Activated T-helper 1 cell treated with anti-CD3 and anti-CD28 coated beads, Interleukin-2, amount 50 U/mL, for 16 hours (primary cell): ENCODE results near the gene NUAK1.

ENCODE experiments used
- DNase-seq, 2 donors: peaks; one replicate each; pipeline ENCODE4 v3.0.0-alpha.2; 2020; ENCODE audit warnings: low read depth in 1 of 2, low spot score in 1 of 2

NUAK1 gene

GRCh38 chr12:106131676-106132075, 7.1 kb downstream of the NUAK1 start:
- no peak for DNase-seq

- DNase-seq: no peak
Measured at GRCh38 chr12:106130474-106131113, 8.2 kb downstream of the NUAK1 start.

DNA sequence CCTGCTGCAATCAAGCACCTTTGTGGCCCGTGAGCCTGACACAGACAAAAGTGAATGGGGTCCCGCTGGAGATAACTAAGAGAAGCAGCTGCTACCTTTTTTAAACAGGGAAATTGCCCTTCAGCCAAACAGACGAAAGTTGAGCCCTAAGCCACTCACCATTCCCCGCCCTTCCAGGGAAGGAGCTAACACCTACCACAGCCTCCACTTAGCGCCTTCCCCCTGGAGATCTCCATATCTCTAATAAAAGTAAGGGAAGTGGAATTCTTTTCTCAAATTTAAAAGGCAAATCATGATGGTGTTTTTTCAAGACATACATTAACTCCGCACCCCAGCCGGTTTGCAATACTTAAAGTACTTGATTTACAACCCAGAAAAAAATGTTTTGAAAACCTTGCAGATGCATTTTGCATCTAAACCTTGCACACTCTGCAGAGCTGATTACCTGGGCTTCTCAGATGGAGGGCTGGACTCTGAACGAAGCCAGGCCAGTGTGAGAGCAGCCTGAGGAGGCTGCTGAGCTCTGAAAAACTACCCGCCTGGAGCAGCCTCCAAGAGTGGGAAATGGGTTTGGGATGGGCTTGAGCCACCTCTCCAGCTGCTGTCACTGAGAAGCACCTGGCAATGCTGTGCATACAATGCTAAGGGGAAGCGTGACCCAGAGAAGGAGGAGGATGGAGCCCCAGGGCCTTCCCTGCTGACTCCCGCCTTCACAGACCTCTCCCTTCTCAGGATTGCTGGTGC, 10.0 kb downstream of the NUAK1 start:
- no peak for DNase-seq

- DNase-seq: no peak
Measured at GRCh38 chr12:106127338-106128126, 11.2 kb downstream of the NUAK1 start.

GRCh38 chr12:106126441-106127337, 12.1 kb downstream of the NUAK1 start:
- DNase-seq: no peak

- no peak for DNase-seq
Measured at GRCh38 chr12:106125351-106126095, 13.2 kb downstream of the NUAK1 start.

DNA sequence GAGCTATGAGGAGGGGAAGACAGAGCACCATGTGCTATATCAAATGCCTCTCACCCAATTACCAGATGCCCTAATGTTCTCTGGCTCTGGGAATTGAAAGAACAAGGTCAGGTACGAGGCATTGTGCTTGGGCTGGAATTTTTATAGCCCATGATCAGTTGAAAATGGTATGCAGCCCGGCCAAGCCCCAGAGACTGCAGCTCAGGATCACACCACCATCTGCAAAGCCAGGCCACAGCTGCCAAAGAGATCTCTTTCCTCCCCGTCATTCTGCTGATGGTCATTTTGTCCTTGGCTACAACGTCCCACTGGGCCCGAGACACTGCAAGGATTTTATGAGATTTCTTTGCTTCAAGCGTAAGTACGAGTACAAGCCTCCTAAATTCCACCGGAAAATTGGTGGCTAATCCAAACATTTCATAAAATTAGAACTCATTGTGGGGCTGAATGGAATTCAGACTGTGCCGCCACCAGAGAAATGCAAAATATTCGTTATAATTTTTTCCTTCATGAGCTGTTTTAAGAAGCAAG, 15.1 kb downstream of the NUAK1 start:
- DNase-seq: no peak

GRCh38 chr12:106123110-106123509, 15.6 kb downstream of the NUAK1 start:
- DNase-seq: no peak

DNA sequence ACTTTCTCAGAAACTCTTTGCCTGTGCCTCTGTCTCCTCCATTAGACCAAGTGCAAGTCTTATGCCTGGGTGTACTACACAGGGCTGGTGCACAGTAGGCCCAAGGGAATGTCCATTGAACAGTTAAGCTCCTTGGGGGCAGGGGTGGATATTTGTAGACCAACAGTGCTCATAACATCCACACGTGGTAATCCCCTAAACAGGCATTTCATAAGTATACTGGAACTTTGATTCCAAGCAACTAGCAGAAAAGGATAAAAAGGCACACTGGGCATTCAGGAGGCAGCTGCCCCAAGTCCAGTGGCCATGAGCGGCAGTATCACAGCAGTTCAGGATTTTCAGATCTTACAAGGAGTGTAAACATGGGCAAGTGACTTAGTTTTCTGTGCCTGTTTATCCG, 16.8 kb downstream of the NUAK1 start:
- no peak for DNase-seq

- DNase-seq: no peak
Measured at GRCh38 chr12:106120519-106121105, 18.1 kb downstream of the NUAK1 start.

DNA sequence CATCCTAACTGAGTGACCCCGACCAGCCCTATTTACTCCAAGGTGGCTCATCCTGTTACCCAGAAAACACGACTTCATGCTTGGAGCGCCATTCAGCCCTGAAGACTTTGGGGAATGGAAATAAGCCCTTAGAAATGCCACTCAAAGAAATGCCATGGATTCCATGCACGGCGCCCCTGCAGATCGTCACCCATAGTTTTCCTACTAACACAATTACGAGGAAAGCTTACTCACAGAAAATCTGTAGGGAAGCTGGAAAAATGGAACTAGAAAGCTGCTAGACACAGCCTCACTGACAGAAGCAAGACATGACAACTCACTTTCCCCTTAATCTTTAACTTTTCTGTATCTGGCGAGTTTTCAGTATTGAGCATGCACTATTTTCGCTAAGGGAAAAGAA, 19.5 kb downstream of the NUAK1 start:
- DNase-seq: no peak

DNA sequence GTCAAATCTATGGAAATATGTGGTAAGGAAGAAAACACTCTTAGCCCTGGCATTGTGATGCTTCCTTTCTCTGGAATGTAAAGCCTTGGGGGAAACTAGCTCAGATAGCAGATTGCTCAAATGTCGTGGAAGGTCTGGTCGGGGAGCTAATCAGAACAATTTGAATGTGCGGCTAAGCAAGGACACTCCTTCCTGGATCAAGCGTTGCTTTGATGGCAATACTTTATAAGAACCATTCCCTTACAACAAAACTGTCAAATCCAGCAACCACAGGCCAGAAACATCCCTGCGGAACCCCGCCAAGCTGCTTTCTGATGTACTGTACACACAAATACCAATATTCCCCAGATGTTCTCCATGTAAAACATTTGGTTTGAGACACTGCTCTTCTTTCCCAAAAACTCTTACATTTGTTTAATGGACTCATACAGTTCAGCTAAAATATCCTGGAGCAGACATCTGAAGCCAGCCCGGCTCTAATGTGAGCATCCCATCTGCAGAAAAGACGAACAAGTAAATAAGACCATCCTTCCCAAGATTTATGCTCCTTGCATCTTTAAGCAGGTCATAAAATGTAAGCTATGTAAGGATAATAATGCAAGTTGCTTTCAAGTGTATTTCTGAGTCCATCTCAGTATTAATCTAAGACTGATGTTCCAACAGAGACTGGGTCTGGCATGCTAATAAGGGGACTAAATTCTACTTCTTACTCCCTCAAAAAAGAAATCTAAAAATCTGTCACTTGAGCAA, 20.2 kb downstream of the NUAK1 start:
- DNase-seq: no peak

- no peak for DNase-seq
Measured at GRCh38 chr12:106115440-106115839, 23.3 kb downstream of the NUAK1 start.

GRCh38 chr12:106114447-106115068, 24.2 kb downstream of the NUAK1 start:
- no peak for DNase-seq

DNA sequence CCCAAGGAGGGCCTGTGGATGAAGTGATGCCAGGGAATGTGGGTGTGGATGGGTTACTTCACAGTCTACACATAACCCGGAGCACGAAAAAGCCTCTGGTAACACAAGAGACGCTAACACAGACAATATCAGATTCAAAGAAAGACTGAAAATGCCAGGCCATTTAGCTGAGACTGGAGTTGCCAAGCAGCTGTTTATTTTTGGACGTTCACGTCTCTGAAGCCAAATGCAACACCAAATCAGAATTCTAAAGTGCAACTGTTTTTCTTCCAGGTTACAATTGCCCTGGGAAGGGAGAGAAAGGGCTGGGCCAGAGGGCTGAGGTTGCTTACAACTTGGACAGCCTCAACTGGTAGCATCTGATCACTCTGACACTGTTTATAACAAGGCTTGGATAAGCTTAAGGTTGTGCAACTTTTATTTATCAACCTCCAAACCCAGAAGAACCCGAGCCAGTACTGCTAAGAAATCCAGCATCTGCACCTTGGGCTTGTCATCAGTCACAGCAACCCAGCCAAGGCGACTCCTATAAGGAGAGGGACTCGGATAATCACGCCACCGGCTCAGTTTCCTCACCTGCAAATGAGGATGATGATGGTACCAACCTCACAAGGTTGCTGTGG, 24.8 kb downstream of the NUAK1 start:
- DNase-seq: no peak

GRCh38 chr12:106113446-106113823, 25.3 kb downstream of the NUAK1 start:
- DNase-seq: no peak

- DNase-seq: no peak
Measured at GRCh38 chr12:106113042-106113441, 25.7 kb downstream of the NUAK1 start.

DNA sequence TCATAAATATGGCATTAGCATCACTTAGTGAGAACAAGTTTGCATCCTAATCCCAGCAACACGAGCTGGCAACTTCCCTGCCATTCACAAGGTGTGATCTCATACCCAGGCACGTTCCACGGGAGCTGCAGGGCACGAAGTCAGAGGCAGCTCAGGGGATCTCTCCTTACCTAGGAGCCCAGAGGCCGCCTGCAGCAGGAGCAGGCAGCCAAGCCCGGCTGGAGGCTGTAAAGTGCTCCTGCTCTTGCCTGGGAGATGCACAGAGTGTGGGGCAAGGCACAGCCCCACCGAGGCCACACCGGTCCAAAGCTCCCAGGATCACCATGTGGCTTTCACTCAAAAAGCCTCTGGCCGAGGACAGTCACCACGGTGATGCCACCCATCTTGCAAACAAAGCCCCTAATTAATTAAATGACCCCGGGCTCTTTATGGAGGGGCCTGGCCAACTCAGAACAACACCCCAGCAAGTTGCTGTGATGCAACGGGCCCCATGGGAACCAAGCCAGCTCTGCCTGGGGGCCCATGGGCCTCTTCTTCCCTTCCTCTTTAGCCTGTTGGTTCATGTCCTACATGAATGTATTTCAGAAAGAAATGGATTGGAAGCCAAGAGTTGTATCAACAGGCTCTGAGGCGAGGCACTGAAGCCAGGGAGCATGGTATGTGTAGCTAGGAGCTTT, 26.5 kb downstream of the NUAK1 start:
- DNase-seq: no peak
